GM12892 (cell line): ENCODE data around the gene SLBP. TPM values are rescaled to one million over a fixed set of nuclear protein-coding genes. Genes with fewer than 3 reads are reported as not detected.
A peak's percentile ranks its signal among the peaks of the same experiment; 100 is the strongest.

Experiments used
- DNase-seq: peaks from one replicate; pipeline ENCODE4 v3.0.0; 2011; ENCODE audit not compliant: insufficient read length
- FAIRE-seq: peaks from 2 replicates; lab custom pipeline; 2011; peaks lifted over from hg19 to GRCh38; lab: Jason Lieb, UNC
- POLR2A ChIP-seq: IDR thresholded peaks from 2 replicates; pipeline ENCODE4 v1.6.1; 2011; ENCODE audit warnings: low read depth, low read length, control low read depth
- POLR2AphosphoS5 ChIP-seq: IDR thresholded peaks from 2 replicates; pipeline ENCODE4 v1.6.1; 2011; ENCODE audit warnings: low read depth, low read length, control low read depth
- TAF1 ChIP-seq: IDR thresholded peaks from 2 replicates; pipeline ENCODE4 v1.6.1; 2011; ENCODE audit warnings: low read depth, mild to moderate bottlenecking, control low read depth, low read length, borderline replicate concordance
- polyA plus RNA-seq: library from polyadenylated mRNA; unstranded; fragments of >200 nt; gene quantifications from one replicate; pipeline ENCODE4 v1.2.1, GENCODE V29; 2012; ENCODE audit warnings: missing spikeins, inconsistent platforms; ENCODE audit not compliant: missing spikeins

Gene SLBP
- polyA plus RNA-seq = 122 TPM

DNA sequence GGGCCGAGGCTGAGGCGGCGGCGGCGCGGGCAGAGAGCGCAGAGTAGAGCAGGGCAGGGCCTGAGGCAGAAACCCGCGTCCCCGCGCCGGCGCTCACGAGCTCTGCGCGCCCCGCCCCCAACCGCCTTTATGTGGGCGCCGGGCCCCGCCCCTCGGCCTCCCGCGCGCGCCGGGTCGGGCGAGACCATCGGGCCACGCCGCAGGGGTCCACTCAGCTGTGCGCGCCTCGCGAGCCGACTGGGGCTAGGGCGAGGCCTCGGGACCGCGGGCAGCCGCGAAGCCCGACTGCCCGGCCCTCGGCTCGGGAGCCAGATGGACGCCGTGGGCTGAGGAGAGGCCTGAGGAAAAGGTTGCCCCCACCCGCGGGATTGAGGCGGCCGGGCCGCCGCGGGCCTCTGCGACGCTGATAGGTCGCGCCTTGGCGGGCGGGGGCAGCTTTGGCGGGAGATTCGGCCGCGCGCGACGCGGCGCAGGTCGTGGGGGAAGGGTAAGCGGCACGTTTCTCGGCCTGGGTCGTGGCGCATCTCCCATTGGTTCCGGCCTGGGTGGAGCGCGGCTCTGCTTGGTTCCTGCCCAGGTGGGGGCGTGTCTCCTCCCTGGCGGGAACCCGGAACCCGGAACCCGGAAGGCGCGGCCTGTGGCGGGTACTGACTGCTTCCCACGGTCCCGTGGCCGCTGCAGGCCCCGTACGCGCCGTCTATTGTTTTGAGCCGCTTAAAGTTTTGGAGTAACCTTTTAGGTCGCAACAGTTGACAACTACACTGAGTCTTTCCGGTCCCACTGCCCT, at the start of gene SLBP:
Gene SLBP, minus strand, starts transcription at position 104 of the 787 bp plus-strand sequence. CDS start 131 bp downstream, outside the sequence.
- DNase-seq = peak; percentile 97
- TF ChIP-seq POLR2A = peak; percentile 84
- TF ChIP-seq POLR2AphosphoS5 = peak; percentile 75
- TF ChIP-seq TAF1 = peak; percentile 92
- FAIRE-seq = peak; percentile 97

DNA sequence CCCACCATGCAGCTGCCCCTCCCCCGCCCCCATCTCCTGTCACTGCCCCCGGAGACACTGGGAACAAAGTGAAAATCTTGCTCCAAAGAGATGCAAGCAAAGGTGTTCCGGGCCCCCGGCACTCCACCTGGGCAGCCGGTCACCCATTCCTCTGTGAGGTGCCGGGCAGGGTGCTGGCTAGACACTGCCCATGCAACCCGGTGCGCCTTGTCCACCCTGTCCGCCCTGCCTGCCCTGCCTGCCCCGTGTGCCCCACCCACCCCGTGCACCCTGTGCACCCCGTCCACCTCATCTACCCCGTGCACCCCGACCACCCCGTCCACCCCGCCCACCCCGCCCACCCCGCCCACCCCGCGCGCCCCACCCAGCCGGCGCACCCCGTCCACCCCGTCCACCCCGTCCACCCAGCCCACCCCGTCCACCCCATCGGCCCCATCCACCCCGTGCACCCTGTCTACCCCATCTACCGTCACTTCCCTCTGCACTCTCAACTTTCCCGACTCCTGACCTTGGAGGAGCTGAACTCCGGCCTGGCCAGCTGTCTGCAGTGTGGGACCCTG, 49.1 kb upstream of the SLBP start:
- DNase-seq (no peak), FAIRE-seq (no peak)
- no peak for TF ChIP-seq POLR2A
- TF ChIP-seq POLR2AphosphoS5 = no peak
- no peak for TF ChIP-seq TAF1

DNA sequence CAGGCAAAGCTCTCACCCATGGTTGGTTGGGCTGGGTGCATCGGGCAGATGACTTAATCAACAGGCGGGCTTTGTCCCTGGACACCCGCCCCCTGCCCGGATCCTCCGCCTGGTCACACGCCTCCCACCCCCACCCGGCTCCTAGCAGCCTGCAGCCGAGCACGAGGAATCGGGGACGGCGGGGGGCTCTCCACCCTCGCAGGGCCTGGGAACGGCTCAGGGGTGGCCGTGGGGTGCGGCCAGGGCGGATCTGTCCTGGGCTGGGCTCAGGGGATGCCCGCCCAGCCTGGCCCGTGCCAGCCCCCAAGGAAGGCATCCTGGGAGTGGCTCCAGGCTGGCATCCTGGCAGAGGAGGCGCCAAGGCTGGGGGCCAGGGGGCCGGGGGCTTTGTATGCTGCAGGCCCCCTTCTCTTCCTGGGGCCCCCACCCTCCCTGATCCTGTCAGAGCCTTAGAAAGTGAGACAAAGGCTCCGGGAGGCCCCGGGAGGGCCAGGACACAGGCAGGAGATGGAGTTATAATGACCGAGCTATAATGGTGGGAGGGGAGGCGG, 48.5 kb upstream of the SLBP start:
- FAIRE-seq = no peak
- TF ChIP-seq POLR2A (no peak), TAF1 (no peak), POLR2AphosphoS5 (no peak)
- no peak for DNase-seq

DNA sequence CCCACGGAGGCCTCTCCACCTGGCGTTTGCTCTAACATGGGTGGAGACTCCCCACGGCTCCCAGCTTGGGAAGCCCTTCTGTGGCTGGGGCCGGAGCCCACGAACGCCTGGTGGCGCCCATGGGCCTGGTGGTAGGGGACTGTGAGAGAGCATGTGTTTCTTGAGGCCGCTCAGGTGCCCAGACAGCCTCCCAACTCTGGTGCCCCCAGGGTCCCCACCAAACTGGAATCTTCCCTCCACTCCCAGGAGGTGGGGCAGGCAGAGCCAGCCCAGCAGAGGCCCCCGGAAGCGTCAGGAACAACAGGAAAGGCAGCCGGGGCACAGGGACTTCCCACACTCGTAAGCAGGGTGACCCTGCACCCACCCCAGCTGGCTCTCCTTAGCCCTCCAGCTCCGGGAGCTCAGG, 47.7 kb upstream of the SLBP start:
- no peak for TF ChIP-seq TAF1
- FAIRE-seq (no peak), DNase-seq (no peak)

DNA sequence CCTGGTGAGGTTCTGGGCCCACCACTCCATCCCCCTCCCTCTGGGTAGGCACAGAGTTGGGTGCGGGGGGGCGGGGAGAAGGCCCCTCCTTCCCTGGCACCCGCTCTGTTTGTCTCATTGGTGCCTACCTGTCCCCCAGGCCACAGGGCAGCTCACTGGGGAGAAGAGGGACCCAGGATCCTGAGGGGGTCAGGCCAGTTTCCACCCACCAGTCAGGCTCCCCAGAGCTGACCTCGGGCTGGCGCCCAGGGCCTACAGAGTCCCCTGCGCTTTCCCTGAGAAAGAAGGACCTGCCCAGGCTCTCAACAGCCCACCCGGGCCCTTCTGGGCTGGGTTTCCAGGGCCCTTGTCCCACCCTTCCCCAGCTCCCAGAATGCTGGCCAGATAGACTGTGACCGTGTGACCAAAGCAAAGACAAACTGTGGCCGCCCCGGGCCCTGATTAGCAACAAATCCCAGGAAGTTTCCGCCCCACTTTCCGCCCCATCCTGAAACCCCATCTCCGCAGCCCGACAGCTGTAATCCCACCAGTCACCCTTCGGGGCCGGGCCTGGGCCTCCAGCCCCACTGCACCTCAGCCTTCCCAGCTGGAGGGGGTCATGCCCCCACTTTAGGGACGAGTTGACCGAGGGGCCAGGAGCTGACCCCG, 47.2 kb upstream of the SLBP start:
- FAIRE-seq = no peak

DNA sequence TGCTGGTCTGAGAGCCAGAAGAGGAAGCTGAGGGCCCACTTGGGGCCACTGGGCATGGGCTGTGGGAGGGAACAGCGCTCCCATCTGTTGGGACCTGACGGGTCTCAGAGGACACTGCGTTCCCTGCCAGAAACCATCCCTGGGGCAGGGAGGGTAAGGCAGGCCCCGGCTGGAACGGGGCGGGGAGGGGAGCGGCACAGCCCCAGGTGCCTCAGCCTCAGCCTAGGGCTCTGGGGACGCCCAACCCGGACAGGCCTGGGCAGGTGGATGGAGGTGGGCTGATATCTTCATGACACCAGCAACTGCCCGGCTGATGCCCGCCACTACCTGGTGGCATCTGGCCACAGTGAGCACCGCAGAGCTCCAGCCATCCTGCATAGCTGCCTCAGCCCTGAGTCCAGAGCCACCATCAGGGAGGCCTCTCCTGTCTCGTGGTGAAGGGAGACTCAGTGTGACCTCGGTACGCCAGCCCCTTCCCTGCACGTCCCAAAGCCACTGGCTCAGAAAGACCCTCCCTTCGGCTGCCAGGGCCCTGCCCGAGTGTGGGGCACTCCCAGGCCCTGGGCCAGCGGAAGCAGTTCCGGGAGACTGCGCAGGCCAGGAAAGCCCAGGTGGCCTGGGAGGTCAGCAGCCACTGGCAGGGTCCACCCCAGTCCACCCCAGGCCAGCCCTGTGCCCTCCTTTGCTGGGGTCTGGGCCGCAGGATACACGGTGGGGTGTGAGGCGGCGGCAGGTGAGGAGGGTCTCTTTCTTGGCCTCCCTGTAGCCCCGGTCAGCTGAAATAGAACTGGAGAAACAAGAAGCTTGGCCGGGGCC, 46.4 kb upstream of the SLBP start:
- no peak for DNase-seq
- no peak for FAIRE-seq
- TF ChIP-seq POLR2A = no peak
- TF ChIP-seq POLR2AphosphoS5 = no peak
- TF ChIP-seq TAF1 = no peak

More for the DNA sequence above, 47.2 kb upstream of the SLBP start:
- DNase-seq = no peak
- TF ChIP-seq POLR2AphosphoS5 = no peak
- no peak for TF ChIP-seq POLR2A
- no peak for TF ChIP-seq TAF1

DNA sequence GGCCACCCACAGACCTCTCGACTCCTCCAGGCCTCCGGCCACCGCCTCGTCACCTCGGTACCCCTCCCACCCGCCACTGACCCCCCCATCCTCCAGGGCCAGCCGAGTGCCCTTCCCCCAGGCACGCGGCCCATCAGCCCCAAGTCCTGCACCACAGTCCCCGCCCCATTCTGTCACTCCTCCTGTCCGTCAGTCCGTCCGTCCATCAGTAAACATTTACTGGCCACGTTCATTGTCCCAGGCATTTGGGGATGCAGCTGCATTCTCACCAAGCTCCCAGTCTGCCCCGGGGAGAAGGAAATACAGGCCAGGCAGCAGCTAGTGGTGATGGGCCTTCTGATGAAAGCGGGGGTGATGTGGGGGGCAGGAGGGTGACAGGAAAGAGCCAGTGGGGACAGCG, 45.7 kb upstream of the SLBP start:
- no peak for TF ChIP-seq TAF1
- no peak for TF ChIP-seq POLR2A
- TF ChIP-seq POLR2AphosphoS5 = no peak
- FAIRE-seq (no peak), DNase-seq (no peak)

DNA sequence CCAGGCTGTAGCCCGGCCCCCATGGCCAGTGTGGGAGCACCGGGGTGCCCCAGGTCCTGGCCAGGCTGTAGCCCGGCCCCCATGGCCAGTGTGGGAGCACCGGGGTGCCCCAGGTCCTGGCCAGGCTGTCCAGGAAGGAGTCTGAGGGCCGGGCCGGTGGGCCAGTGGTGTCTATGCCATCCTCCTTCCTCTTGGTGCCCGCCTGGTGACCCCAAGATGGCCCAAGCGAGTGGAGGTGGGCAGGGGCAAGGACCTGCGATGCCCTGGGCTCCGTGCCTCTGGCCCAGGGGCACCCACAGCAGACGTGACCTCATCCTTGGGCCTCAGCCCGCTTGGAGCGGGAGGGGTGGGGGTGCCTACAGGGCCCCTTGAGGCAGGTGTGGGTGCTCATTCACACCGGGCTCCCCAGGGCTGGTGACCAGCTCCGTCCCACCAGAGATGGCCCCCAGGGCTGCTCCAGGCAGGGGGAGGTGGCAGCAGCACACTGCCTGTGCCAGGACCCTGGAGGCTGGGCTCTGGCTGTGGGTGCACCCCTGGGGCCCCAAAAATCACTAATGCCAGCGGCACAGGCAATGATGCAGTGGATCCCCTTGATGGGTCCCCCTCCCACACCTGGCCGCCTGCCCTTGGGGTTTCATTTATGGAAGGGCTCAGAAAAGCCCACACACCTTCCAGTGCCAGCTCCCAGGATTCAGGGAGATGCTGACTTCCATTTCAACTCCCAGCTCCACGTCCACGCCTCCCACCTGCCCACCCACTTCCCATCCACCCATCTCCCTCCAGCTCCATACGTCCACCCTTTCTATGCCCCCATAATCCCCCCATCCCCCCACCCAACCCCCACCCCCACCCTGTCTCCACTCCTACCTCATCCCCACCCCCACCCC, 45.0 kb upstream of the SLBP start:
- no peak for TF ChIP-seq POLR2AphosphoS5
- no peak for TF ChIP-seq TAF1
- TF ChIP-seq POLR2A = no peak
- FAIRE-seq (no peak), DNase-seq (no peak)

DNA sequence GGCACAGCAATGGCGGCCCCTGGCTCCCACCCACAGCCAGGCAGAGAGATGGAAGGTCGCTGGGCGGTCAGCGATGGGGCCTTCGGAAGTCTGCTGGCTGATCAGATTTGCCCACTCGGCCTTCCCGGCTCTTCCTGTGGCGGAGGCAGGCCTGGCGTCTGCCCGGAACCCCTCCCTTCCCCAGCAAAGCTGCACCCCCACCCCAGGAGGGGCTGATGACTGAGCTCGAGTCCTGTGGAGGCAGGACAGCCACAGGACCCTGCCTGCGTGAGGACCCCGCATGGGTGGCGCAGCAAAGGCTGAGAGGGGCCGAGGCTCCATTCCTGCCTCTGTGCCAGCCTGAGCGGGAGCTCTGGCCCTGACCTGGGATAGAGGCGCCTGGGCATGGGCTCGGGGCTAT, 44.0 kb upstream of the SLBP start:
- no peak for TF ChIP-seq TAF1
- TF ChIP-seq POLR2AphosphoS5 = no peak
- no peak for TF ChIP-seq POLR2A
- no peak for DNase-seq
- no peak for FAIRE-seq

DNA sequence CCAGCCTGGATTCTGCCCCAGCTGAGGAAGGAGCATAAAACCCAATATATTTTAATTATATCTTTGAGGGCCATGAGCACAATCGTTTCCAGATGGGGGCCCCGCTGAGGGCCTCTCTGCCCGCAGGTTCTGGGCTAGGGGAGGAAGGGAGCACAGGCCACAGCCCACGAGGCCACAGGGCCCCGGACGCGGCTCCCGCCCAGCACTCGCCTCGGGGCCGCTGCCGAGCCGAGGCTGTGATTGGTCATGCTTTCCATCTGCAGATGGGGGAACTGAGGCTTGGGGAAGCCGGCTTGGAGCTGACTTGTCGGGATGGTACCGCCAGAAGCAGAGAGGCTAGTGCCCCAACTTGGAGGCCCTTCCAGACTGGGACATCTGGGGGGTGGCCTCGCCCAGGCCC, 43.2 kb upstream of the SLBP start:
- no peak for DNase-seq
- no peak for FAIRE-seq
- TF ChIP-seq TAF1 = no peak
- TF ChIP-seq POLR2A = no peak
- TF ChIP-seq POLR2AphosphoS5 = no peak

DNA sequence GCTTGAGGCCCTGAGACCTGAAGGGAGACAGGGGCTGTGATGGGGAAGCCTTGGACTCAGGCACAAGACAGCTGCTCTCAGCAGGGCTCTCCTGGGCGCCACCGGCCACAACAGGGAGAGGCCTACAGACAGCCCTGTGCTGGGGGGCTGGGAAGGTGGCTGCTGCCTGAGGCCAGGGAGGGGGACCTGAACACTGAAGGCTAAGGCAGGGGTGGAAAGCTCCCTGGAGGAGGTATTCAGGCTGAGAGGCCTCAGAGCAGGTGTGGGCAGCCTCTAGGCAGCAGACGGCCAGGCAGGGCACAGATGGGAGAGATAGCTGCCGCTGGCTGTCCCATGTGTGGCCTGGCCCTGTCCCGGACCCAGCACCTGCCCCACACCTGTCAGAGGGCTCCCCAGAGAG, 42.2 kb upstream of the SLBP start:
- TF ChIP-seq POLR2A (no peak), TAF1 (no peak), POLR2AphosphoS5 (no peak)
- no peak for DNase-seq
- no peak for FAIRE-seq
